Common myeloid progenitor, CD34-positive (primary cell): Measurements from ENCODE around the gene CD7.

Source experiments
- CTCF ChIA-PET: fragments of 350-600 bp; sonication (Branson Sonifier 250); formaldehyde crosslinking; loops from one replicate; lab custom pipeline; 2021; ENCODE audit warnings: antibody characterized with exemption; lab: Charles Lee
- POLR2A ChIA-PET: fragments of 350-600 bp; sonication (Branson Sonifier 250); formaldehyde crosslinking; loops from one replicate; lab custom pipeline; 2021; ENCODE audit warnings: antibody characterized with exemption; lab: Charles Lee
- DNase-seq, 3 donors: peaks; one replicate each; pipeline versions ENCODE4 v3.0.0 to v3.0.0-alpha.2; 2013
- H3K27ac ChIP-seq, 2 experiments: 1 replicate in 1 of 2; 2 replicates in 1 of 2; pipeline ENCODE4 v1.7.0; 2013; ENCODE audit warnings: inconsistent platforms in 2 of 2, low read length in 2 of 2, mild to moderate bottlenecking in 2 of 2, low read depth in 1 of 2, moderate library complexity in 1 of 2; ENCODE audit not compliant: severe bottlenecking in 2 of 2, insufficient read depth in 1 of 2, poor library complexity in 1 of 2
- H3K27me3 ChIP-seq, 5 experiments: replicated peaks in 2 of 5; 1 replicate in 3 of 5; 2 replicates in 2 of 5; pipeline versions ENCODE4 v1.6.1 to v1.7.0; 2013; ENCODE audit warnings: low read length in 4 of 5, mild to moderate bottlenecking in 2 of 5, moderate library complexity in 2 of 5, inconsistent platforms in 1 of 5; ENCODE audit not compliant: insufficient read depth in 5 of 5, control insufficient read depth in 4 of 5
- H3K36me3 ChIP-seq, 4 experiments: 1 replicate in 2 of 4; 2 replicates in 2 of 4; pipeline versions ENCODE4 v1.6.1 to v1.7.0; 2013; ENCODE audit warnings: low read length in 3 of 4, control low read depth in 1 of 4, mild to moderate bottlenecking in 1 of 4; ENCODE audit not compliant: control insufficient read depth in 4 of 4, insufficient read depth in 4 of 4
- H3K4me1 ChIP-seq, 4 experiments: 1 replicate in 3 of 4; 2 replicates in 1 of 4; pipeline versions ENCODE4 v1.6.1 to v1.7.1; 2013; ENCODE audit warnings: low read length in 3 of 4, mild to moderate bottlenecking in 3 of 4, control low read depth in 1 of 4, inconsistent platforms in 1 of 4, moderate library complexity in 1 of 4; ENCODE audit not compliant: control insufficient read depth in 4 of 4, insufficient read depth in 4 of 4; ENCODE audit errors: control extremely low read depth in 1 of 4
- H3K4me3 ChIP-seq, 7 experiments: 1 replicate in 4 of 7; 2 replicates in 3 of 7; pipeline versions ENCODE4 v1.5.1 to v1.7.0; 2013; ENCODE audit warnings: mild to moderate bottlenecking in 7 of 7, low read length in 6 of 7, moderate library complexity in 6 of 7, inconsistent platforms in 2 of 7, low read depth in 2 of 7, control low read depth in 1 of 7; ENCODE audit not compliant: insufficient read depth in 4 of 7, control insufficient read depth in 1 of 7; ENCODE audit errors: extremely low read depth in 1 of 7
- H3K9me3 ChIP-seq, 5 experiments: 1 replicate in 4 of 5; 2 replicates in 1 of 5; pipeline versions ENCODE4 v1.6.1 to v1.7.1; 2013; ENCODE audit warnings: low read length in 4 of 5, mild to moderate bottlenecking in 2 of 5, inconsistent platforms in 1 of 5, low read depth in 1 of 5, moderate library complexity in 1 of 5; ENCODE audit not compliant: control insufficient read depth in 4 of 5, insufficient read depth in 2 of 5; ENCODE audit errors: control extremely low read depth in 1 of 5
- WGBS: methylation state at CpG from one replicate; pipeline ENCODE4 v1.1.5; 2013; ENCODE audit not compliant: insufficient coverage; 5-methylcytosine and 5-hydroxymethylcytosine counted together

Gene CD7

GRCh38 chr17:82318772-82319606 is 1.6 kb upstream of the CD7 start:
- Histone ChIP-seq H3K9me3 (peaks cover 0 to 3% (median 0%) of the 10 kb centered on the region in 5 experiments), H3K4me1 (peaks cover 0 to 47% (median 37%) of the 10 kb centered on the region in 4 experiments), H3K36me3 (no peaks in the 10 kb centered on the region), H3K4me3 (no peak overlapping the region), H3K27ac (no peak overlapping the region), H3K27me3 (no peaks in the 10 kb centered on the region)
- DNase-seq = no peak
- CTCF ChIA-PET = interaction anchor here (0.9 kb wide), 1 partner anchor 16 kb away, joined by 3 read pairs; no protein-coding TSS in a partner anchor
- POLR2A ChIA-PET = no interaction called here
- 96% methylated on average over 73 of the region's 76 CpGs for WGBS

DNA sequence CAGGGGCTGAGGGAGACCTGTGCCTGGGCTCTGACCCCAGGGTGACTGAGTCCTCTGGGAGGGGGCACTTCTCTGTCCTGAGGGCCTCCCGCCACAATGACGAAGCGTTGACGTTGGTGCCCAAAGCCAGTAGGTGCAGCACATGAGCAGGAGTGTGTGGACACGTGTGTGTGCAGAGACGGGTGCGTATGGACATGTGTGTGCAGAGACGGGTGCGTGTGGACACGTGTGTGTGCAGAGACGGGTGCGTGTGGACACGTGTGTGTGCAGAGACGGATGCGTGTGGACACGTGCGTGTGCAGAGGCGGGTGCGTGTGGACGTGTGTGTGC is 726 bp upstream of the CD7 start:
- WGBS = 93% methylated on average over 17 of the region's 20 CpGs
- POLR2A ChIA-PET = no interaction called here
- Histone ChIP-seq H3K4me1 (peaks cover 0 to 52% (median 39%) of the 10 kb centered on the region in 4 experiments), H3K4me3 (no peak overlapping the region), H3K9me3 (peaks cover 0 to 3% (median 0%) of the 10 kb centered on the region in 5 experiments), H3K27me3 (no peaks in the 10 kb centered on the region), H3K36me3 (no peaks in the 10 kb centered on the region), H3K27ac (no peak overlapping the region)
- CTCF ChIA-PET = interaction anchor here (1.8 to 12.5 kb wide), 2 partner anchors 10 to 17 kb away, joined by 10 to 119 read pairs; no protein-coding TSS in a partner anchor
- DNase-seq = no peak

- peaks cover 0 to 3% (median 0%) of the 10 kb centered on the region in 5 experiments for H3K9me3 ChIP-seq
- no peak overlapping the region for H3K27ac ChIP-seq
- no peaks in the 10 kb centered on the region for H3K27me3 ChIP-seq
- no peak for DNase-seq
- ChIA-PET POLR2A (interaction anchor here (0.6 to 1.1 kb wide), 4 partner anchors 13 to 19 kb away, joined by 3 to 4 read pairs (median 3); no protein-coding TSS in a partner anchor), CTCF (interaction anchor here (0.7 to 12.5 kb wide), 6 partner anchors 8 to 81 kb away, joined by 3 to 119 read pairs (median 4); no protein-coding TSS in a partner anchor)
- peaks cover 0 to 46% (median 38%) of the 10 kb centered on the region in 4 experiments for H3K4me1 ChIP-seq
- H3K4me3 ChIP-seq = no peak overlapping the region
- WGBS = 92% methylated on average over 25 of the region's 29 CpGs
- H3K36me3 ChIP-seq = no peaks in the 10 kb centered on the region
Observed at GRCh38 chr17:82316651-82317393, 586 bp downstream of the CD7 start.

DNA sequence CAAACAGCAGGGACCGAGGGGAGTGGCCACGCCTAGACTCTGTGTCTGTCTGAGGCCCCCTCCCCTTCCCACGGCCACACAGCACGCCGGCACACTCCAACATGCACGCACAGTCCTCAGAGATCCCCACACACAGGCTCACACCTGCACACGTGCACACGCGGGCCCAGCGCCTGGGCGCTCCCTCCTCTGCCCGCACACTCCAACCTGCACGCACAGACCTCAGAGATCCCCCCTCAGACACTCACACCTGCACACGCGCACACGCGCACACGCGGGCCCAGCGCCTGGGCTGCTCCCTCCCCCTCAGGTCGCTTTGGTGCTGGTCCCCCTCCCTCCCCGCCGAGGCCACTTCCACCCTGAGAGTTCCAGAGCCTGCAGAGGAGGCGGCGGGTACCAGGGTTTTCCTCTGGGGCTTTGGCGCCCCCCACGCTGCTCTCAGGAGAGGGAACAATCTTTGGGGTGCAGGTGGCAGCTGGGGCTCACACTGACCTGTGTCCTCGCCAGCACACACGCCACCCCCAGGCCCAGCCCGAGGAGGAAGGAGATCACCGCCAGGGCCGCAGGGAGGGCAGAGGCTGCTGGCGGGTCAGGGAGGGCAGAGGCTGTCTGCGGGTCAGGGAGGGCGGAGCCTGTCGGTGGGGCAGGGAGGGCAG is 1.6 kb downstream of the CD7 start:
- CTCF ChIA-PET = interaction anchor here (1.1 to 12.5 kb wide), 2 partner anchors 15 to 40 kb away, joined by 3 to 119 read pairs; no protein-coding TSS in a partner anchor
- POLR2A ChIA-PET = interaction anchor here (0.7 to 0.9 kb wide), 3 partner anchors 15 to 46 kb away, joined by 3 to 5 read pairs (median 4); no protein-coding TSS in a partner anchor
- WGBS = 6% methylated on average over 24 of the region's 36 CpGs
- H3K9me3 ChIP-seq = peaks cover 0 to 3% (median 0%) of the 10 kb centered on the region in 5 experiments
- peak overlapping the region in 4 of 7 experiments; percentile 26 to 64 (median 45) for H3K4me3 ChIP-seq
- H3K36me3 ChIP-seq = no peaks in the 10 kb centered on the region
- H3K27ac ChIP-seq = no peak overlapping the region
- peak in 1 of 3 donors; percentile 61 for DNase-seq
- H3K4me1 ChIP-seq = peaks cover 0 to 43% (median 32%) of the 10 kb centered on the region in 4 experiments
- H3K27me3 ChIP-seq = no peaks in the 10 kb centered on the region

DNA sequence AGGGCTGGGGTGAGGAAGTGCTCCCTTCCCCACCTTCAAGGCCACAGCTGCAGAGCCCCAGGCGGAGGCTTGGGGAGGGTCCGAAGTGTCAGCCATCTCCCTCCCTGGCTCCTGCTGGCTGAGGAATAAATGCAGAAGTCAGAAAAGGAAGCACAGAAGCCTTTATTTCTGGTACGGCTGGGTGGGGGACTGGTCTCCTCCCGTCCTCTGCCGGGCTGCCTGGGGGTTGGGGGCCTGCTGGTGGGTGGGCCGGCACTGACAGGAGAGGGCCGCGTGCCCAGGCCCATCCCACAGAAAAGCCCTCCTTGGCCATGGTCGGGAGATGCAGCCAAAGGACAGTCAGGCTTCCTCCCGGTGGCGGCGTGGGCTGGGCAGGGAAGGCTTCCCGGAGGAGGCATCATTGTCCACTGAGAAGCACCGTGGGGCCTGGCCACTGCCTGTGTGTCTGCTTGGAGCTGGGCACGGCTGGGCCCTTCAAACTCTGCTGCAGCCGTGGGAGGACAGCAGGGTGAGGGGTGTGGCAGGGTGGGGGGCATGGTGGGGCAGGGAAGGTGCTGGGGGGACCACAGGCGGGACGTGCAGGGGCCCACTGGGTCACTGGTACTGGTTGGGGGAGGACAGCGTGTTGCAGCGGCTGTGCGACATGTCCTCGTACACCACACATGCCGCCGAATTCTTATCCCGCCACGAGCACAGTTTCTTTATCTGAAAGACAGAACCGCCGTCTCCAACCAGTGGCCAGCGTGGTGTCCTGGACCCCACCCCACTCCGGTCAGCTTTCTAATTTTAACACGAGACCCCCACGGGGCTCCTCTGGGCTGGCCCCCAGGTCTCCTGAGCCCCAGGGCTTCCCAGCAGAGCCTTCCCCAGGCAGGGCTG is 2.4 kb downstream of the CD7 start:
- POLR2A ChIA-PET = interaction anchor here (0.7 to 1.7 kb wide), 3 partner anchors 12 to 45 kb away, joined by 3 to 5 read pairs (median 3); no protein-coding TSS in a partner anchor
- no peaks in the 10 kb centered on the region for H3K36me3 ChIP-seq

More for the DNA sequence above, 2.4 kb downstream of the CD7 start:
- no peak overlapping the region for H3K27ac ChIP-seq
- CTCF ChIA-PET = interaction anchor here (12.5 kb wide), 1 partner anchor 14 kb away, joined by 119 read pairs; no protein-coding TSS in a partner anchor
- H3K4me3 ChIP-seq = peak overlapping the region in 3 of 7 experiments; percentile 35 to 64 (median 55)
- DNase-seq = peak in 2 of 3 donors; percentile 72 to 78
- H3K9me3 ChIP-seq = peaks cover 0 to 3% (median 0%) of the 10 kb centered on the region in 5 experiments
- H3K27me3 ChIP-seq = no peaks in the 10 kb centered on the region
- H3K4me1 ChIP-seq = peaks cover 0 to 43% (median 32%) of the 10 kb centered on the region in 4 experiments
- WGBS = 33% methylated on average over 25 of the region's 32 CpGs
